Measurements from ENCODE around the gene ZDHHC18.
A peak's percentile ranks its signal among the peaks of the same experiment; 100 is the strongest.

The ZDHHC18 gene

DNA sequence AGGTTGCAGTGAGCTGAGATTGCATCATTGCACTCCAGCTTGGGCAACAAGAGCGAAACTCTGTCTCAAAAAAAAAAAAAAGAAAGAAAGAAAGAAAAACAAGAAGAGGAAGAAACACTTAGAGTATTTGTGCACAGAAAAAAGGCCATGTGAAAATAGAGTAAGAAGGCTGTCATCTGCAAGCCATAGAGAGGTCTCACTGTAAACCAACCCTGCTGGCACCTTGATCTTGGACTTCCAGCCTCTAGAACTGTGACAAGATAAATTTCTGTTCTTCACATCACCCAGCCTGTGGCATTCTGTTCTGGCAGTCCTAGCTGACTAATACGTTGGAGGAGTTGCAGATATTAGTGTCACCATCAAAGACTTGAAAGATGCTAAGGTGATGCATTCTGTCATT is 12.1 kb upstream of the ZDHHC18 start:
- no peaks in the 10 kb centered on the region for H3K36me3 ChIP-seq (ENCODE audit: control insufficient read depth, insufficient read depth, low read length)
- no peak overlapping the region for H2AFZ ChIP-seq
- no peak overlapping the region for H3K4me3 ChIP-seq (ENCODE audit: low read depth, low read length)
- H3K4me2 ChIP-seq (ENCODE audit: low read length) = no peak overlapping the region
- no peak overlapping the region for H3K9ac ChIP-seq
- no peaks in the 10 kb centered on the region for H3K4me1 ChIP-seq
- H3K79me2 ChIP-seq = no peaks in the 10 kb centered on the region
- TF ChIP-seq, protein P1, sequence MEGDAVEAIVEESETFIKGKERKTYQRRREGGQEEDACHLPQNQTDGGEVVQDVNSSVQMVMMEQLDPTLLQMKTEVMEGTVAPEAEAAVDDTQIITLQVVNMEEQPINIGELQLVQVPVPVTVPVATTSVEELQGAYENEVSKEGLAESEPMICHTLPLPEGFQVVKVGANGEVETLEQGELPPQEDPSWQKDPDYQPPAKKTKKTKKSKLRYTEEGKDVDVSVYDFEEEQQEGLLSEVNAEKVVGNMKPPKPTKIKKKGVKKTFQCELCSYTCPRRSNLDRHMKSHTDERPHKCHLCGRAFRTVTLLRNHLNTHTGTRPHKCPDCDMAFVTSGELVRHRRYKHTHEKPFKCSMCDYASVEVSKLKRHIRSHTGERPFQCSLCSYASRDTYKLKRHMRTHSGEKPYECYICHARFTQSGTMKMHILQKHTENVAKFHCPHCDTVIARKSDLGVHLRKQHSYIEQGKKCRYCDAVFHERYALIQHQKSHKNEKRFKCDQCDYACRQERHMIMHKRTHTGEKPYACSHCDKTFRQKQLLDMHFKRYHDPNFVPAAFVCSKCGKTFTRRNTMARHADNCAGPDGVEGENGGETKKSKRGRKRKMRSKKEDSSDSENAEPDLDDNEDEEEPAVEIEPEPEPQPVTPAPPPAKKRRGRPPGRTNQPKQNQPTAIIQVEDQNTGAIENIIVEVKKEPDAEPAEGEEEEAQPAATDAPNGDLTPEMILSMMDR (IDR thresholded peaks at IDR 0.05) = no peak
- H3K27me3 ChIP-seq (ENCODE audit: control insufficient read depth, insufficient read depth, low read length) = no peaks in the 10 kb centered on the region
- H3K9me3 ChIP-seq (ENCODE audit: control insufficient read depth, low read length) = no peaks in the 10 kb centered on the region
- H3K27ac ChIP-seq = no peak overlapping the region

DNA sequence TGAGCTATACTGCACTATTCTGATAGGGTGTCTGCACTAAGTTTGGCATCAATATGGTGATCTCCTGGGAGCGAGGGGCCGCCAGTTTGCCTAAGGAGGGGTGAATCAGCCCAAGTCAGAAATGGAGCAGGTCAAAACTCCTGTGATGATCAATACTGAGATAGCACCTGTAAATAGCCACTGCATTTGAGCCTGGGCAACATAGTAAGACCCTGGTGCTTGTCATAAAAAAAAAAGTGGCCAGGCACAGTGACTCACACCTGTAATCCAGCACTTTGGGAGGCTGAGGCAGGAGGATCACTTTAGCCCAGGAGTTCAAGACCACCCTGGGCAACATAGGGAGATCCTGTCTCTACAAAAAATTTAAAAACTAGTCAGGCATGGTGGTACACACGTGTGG is 11.6 kb upstream of the ZDHHC18 start:
- H3K9me3 ChIP-seq (ENCODE audit: control insufficient read depth, low read length) = no peaks in the 10 kb centered on the region
- H3K27me3 ChIP-seq (ENCODE audit: control insufficient read depth, insufficient read depth, low read length) = no peaks in the 10 kb centered on the region
- no peak overlapping the region for H3K27ac ChIP-seq
- no peaks in the 10 kb centered on the region for H3K4me1 ChIP-seq
- TF ChIP-seq, protein P1 (IDR thresholded peaks at IDR 0.05) = no peak
- H3K4me3 ChIP-seq (ENCODE audit: low read depth, low read length) = no peak overlapping the region
- no peak overlapping the region for H2AFZ ChIP-seq
- no peaks in the 10 kb centered on the region for H3K36me3 ChIP-seq (ENCODE audit: control insufficient read depth, insufficient read depth, low read length)
- no peak overlapping the region for H3K9ac ChIP-seq
- H3K4me2 ChIP-seq (ENCODE audit: low read length) = no peak overlapping the region
- H3K79me2 ChIP-seq = no peaks in the 10 kb centered on the region

DNA sequence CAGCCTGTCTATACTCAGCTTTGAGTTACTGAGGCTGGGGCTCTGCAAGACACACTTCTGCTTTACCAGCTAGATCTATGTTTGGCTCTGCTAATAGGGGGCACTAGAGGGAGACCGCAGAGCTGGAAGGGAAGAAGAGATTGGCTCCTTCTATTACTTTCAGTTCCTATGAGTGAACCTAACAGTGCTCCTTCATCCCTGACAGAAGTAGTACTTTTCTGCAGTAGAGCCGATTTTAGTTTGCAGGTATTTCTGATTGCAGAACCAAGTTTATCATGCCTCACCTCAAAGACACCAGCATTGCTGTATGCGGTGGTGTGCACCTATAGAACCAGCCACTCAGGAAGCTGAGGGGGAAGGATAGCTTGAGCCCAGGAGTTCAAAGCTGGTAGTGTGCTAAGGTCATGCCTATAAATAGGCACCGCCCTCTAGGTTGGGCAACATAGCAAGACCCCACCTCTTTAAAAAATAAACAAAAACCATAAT is 5.7 kb upstream of the ZDHHC18 start:
- TF ChIP-seq, protein P1 (IDR thresholded peaks at IDR 0.05) = no peak
- Histone ChIP-seq H3K9me3 (ENCODE audit: control insufficient read depth, low read length) (no peaks in the 10 kb centered on the region), H3K4me1 (peaks cover 2% of the 10 kb centered on the region), H2AFZ (no peak overlapping the region), H3K9ac (no peak overlapping the region), H3K36me3 (ENCODE audit: control insufficient read depth, insufficient read depth, low read length) (no peaks in the 10 kb centered on the region), H3K79me2 (no peaks in the 10 kb centered on the region), H3K4me2 (ENCODE audit: low read length) (no peak overlapping the region), H3K27me3 (ENCODE audit: control insufficient read depth, insufficient read depth, low read length) (no peaks in the 10 kb centered on the region), H3K4me3 (ENCODE audit: low read depth, low read length) (no peak overlapping the region), H3K27ac (no peak overlapping the region)

DNA sequence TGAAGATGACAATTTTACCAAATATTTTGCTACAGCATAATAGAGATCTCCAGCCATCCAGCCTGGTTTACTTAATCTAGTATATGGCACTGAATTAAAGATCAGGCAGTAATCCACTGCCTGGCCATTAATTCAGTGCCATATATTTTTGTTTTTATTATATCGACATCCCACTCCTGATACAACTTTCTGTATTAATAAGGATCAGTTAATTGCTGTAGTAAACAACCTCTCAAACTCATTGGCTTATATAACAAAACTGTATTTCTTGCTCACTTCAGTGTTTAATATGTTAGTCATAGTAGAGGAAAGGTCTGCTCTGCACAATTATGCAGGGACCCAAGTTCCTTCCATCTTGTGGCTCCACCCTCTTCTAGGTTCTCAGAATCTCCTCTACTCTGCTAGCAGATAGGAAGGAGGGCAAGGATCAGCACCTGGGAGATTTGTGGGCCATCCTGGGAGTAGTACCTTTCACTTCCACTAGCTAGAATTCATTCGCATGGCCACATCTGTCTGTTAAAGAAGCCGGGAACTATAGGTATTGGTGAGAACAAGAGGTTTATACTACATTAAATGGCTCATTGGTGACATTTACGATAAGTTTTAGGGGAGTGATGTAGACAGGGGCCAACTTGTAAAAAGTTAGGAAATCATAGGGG is 3.6 kb upstream of the ZDHHC18 start:
- no peak overlapping the region for H3K4me2 ChIP-seq (ENCODE audit: low read length)
- TF ChIP-seq, protein P1 (IDR thresholded peaks at IDR 0.05) = no peak

DNA sequence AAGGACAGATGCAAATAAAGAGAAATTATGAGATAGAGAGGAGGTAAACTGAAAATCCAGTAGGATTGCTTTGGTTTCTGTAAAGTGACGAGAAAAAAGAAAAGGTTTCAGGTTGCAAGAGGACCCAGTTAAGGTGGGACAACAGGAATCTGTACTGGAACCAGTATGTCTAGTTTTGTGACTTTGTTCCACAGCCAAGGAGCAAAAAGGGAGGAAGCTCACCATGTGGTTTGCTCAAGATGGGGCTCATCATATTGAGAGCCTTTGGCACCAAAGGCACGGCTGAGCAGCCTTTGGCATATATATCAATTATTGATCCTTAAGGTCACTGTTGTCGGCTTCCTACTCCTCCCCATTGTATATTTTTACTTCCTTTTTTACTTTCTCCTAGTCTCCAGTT is 1.8 kb upstream of the ZDHHC18 start:
- Histone ChIP-seq H3K27me3 (ENCODE audit: control insufficient read depth, insufficient read depth, low read length) (no peaks in the 10 kb centered on the region), H3K79me2 (no peaks in the 10 kb centered on the region), H3K9ac (no peak overlapping the region), H3K4me1 (peaks cover 3% of the 10 kb centered on the region), H2AFZ (peak overlapping the region; percentile 38), H3K36me3 (ENCODE audit: control insufficient read depth, insufficient read depth, low read length) (no peaks in the 10 kb centered on the region), H3K27ac (no peak overlapping the region), H3K9me3 (ENCODE audit: control insufficient read depth, low read length) (no peaks in the 10 kb centered on the region), H3K4me3 (ENCODE audit: low read depth, low read length) (no peak overlapping the region), H3K4me2 (ENCODE audit: low read length) (no peak overlapping the region)
- TF ChIP-seq, protein P1 (IDR thresholded peaks at IDR 0.05) = no peak

More for the DNA sequence above, 3.6 kb upstream of the ZDHHC18 start:
- H3K27ac ChIP-seq = no peak overlapping the region
- H2AFZ ChIP-seq = no peak overlapping the region
- no peaks in the 10 kb centered on the region for H3K9me3 ChIP-seq (ENCODE audit: control insufficient read depth, low read length)
- no peak overlapping the region for H3K4me3 ChIP-seq (ENCODE audit: low read depth, low read length)
- H3K4me1 ChIP-seq = peaks cover 3% of the 10 kb centered on the region
- H3K79me2 ChIP-seq = no peaks in the 10 kb centered on the region
- no peaks in the 10 kb centered on the region for H3K27me3 ChIP-seq (ENCODE audit: control insufficient read depth, insufficient read depth, low read length)
- no peak overlapping the region for H3K9ac ChIP-seq
- H3K36me3 ChIP-seq (ENCODE audit: control insufficient read depth, insufficient read depth, low read length) = no peaks in the 10 kb centered on the region
